Bronchial epithelial cell (primary cell): ENCODE results near the gene LRTM1. TPM values are rescaled to one million over a fixed set of nuclear protein-coding genes. Genes with fewer than 3 reads are reported as not detected.

Experiments
- DNase-seq: peaks from one replicate; pipeline ENCODE4 v3.0.0-alpha.2; 2010; ENCODE audit warnings: low read depth
- FAIRE-seq: peaks from 2 replicates; lab custom pipeline; 2011; peaks lifted over from hg19 to GRCh38; lab: Jason Lieb, UNC
- H3K27me3 ChIP-seq: 2 replicates; pipeline ENCODE4 v1.5.1; 2011; ENCODE audit warnings: low read length; ENCODE audit not compliant: control insufficient read depth, insufficient read depth
- H3K36me3 ChIP-seq: 2 replicates; pipeline ENCODE4 v1.5.1; 2011; ENCODE audit warnings: low read length; ENCODE audit not compliant: control insufficient read depth, insufficient read depth
- H3K4me3 ChIP-seq: 2 replicates; pipeline ENCODE4 v1.5.1; 2011; ENCODE audit warnings: mild to moderate bottlenecking, low read depth, low read length, control low read depth
- CTCF ChIP-seq: IDR thresholded peaks from 2 replicates; pipeline ENCODE4 v1.5.1; 2011; ENCODE audit warnings: mild to moderate bottlenecking, moderate library complexity, low read length, control low read depth, inconsistent platforms; ENCODE audit not compliant: insufficient read depth, severe bottlenecking
- total RNA-seq: library from RNA; depleted of rRNA; stranded (reverse); fragments of >200 nt; gene quantifications from 2 replicates; pipeline ENCODE4 v1.2.1, GENCODE V29; 2014

The LRTM1 gene
- total RNA-seq, 1 donor from 2014 or later = not detected

DNA sequence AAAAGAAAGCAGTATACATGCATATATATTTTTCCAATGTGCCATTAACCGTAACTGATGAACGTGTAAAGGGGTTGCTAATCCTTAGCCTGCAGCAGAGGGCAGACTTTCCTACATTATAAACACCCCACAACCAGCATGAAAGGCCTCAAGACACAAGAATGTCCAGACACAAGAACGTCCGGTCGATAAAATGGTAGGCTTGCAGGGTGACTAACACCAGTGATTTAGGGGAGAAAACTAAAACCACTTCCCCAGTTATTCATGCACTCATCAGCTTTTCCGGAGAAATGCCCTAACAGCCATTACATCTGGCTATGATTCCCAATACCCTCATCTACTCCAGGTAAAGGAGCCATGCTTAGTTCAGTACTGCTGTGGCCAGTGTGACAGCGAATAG is 57.4 kb downstream of the LRTM1 start:
- Histone ChIP-seq H3K27me3 (no peaks in the 10 kb centered on the region), H3K36me3 (no peaks in the 10 kb centered on the region), H3K4me3 (no peak overlapping the region)
- TF ChIP-seq CTCF = peak; percentile 58
- FAIRE-seq = no peak
- DNase-seq = peak; percentile 70
